ENCODE measurements around the gene ADGRG3. TPM values are rescaled to one million over a fixed set of nuclear protein-coding genes. Genes with fewer than 3 reads are reported as not detected.

The ADGRG3 gene
- total RNA-seq, 1 experiment from 2014 or later: not detected

DNA sequence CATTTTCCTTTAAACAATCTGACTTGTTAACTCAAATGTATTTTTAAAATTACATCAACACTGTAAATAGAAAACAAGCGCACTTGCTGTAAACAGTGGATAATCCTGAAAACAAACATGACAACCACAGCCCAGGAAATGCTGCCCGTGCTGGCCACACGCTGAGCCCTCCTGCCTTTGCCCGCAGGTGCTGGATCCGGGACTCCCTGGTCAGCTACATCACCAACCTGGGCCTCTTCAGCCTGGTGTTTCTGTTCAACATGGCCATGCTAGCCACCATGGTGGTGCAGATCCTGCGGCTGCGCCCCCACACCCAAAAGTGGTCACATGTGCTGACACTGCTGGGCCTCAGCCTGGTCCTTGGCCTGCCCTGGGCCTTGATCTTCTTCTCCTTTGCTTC, 6.6 kb upstream of the ADGRG3 start:
- POLR2A ChIA-PET: no interaction called here
- no peak overlapping the region for H2AFZ ChIP-seq (ENCODE audit: low read depth, low read length, poor library complexity, severe bottlenecking)
- no peaks in the 10 kb centered on the region for H3K9me3 ChIP-seq (ENCODE audit: control insufficient read depth in 1 of 2, insufficient read depth in 1 of 2, low read depth in 1 of 2, low read length in 2 of 2)
- H3K9ac ChIP-seq (ENCODE audit: low read length): no peak overlapping the region
- H4K20me1 ChIP-seq (ENCODE audit: insufficient read depth): no peaks in the 10 kb centered on the region
- RAD21 ChIA-PET (ENCODE audit: low non-redundant PET in 1 of 2, low total read pairs in 2 of 2, uncharacterized antibody in 2 of 2, unreplicated experiment in 2 of 2): no interaction called here
- H3K27ac ChIP-seq (ENCODE audit: low read depth, low read length): no peak overlapping the region
- CTCF ChIA-PET: no interaction called here
- no peak for DNase-seq (ENCODE audit: low read depth, low spot score)
- intact Hi-C loops (cut with micrococcal nuclease): no loop called here
- ATAC-seq: no peak
- no peak overlapping the region for H3K4me2 ChIP-seq (ENCODE audit: low read length)
- no peaks in the 10 kb centered on the region for H3K9me2 ChIP-seq (ENCODE audit: insufficient read depth)
- H3K27me3 ChIP-seq (ENCODE audit: insufficient read depth, low read length): no peaks in the 10 kb centered on the region
- TF ChIP-seq EZH2 (IDR thresholded peaks at IDR 0.05) (no peak), JUND (IDR thresholded peaks at IDR 0.05) (no peak), FOSL1 (IDR thresholded peaks at IDR 0.05; ENCODE audit: low read depth) (no peak), TCF7L2 (IDR thresholded peaks at IDR 0.05; ENCODE audit: borderline replicate concordance, extremely low read depth, insufficient read depth, insufficient read length) (no peak), ELF1 (IDR thresholded peaks at IDR 0.05; ENCODE audit: borderline replicate concordance, low read depth) (no peak), CEBPB (IDR thresholded peaks at IDR 0.05; ENCODE audit: low read depth) (no peak), SRF (IDR thresholded peaks at IDR 0.05; ENCODE audit: low read depth) (no peak), YY1 (IDR thresholded peaks at IDR 0.05; ENCODE audit: extremely low read depth, insufficient replicate concordance, low read depth, low read length) (no peak), SP1 (IDR thresholded peaks at IDR 0.05; ENCODE audit: low read depth) (no peak), SIN3A (IDR thresholded peaks at IDR 0.05; ENCODE audit: low read depth) (no peak), CBX3 (IDR thresholded peaks at IDR 0.05; ENCODE audit: low read depth) (no peak), RAD21 (IDR thresholded peaks at IDR 0.05; ENCODE audit: low read depth) (no peak)
- TF ChIP-seq, protein P1, sequence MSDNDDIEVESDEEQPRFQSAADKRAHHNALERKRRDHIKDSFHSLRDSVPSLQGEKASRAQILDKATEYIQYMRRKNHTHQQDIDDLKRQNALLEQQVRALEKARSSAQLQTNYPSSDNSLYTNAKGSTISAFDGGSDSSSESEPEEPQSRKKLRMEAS (IDR thresholded peaks at IDR 0.05): no peak
- TF ChIP-seq, protein P2, sequence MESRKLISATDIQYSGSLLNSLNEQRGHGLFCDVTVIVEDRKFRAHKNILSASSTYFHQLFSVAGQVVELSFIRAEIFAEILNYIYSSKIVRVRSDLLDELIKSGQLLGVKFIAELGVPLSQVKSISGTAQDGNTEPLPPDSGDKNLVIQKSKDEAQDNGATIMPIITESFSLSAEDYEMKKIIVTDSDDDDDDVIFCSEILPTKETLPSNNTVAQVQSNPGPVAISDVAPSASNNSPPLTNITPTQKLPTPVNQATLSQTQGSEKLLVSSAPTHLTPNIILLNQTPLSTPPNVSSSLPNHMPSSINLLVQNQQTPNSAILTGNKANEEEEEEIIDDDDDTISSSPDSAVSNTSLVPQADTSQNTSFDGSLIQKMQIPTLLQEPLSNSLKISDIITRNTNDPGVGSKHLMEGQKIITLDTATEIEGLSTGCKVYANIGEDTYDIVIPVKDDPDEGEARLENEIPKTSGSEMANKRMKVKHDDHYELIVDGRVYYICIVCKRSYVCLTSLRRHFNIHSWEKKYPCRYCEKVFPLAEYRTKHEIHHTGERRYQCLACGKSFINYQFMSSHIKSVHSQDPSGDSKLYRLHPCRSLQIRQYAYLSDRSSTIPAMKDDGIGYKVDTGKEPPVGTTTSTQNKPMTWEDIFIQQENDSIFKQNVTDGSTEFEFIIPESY (IDR thresholded peaks at IDR 0.05; ENCODE audit: extremely low read depth, insufficient replicate concordance, low read length): no peak
- no peak overlapping the region for H3K4me3 ChIP-seq (replicated peaks in 1 of 2; ENCODE audit: low read depth in 1 of 2, low read length in 2 of 2)
- BruUV-seq (replicated peaks): no TSS peak
- no peaks in the 10 kb centered on the region for H3K79me2 ChIP-seq (ENCODE audit: insufficient read depth, low read length)
- no peaks in the 10 kb centered on the region for H3K4me1 ChIP-seq (ENCODE audit: control insufficient read depth in 1 of 2, insufficient read depth in 2 of 2, low read length in 2 of 2)
- no peaks in the 10 kb centered on the region; a peak in 1 of 4 replicates for H3K36me3 ChIP-seq (ENCODE audit: control insufficient read depth in 1 of 2, insufficient read depth in 2 of 2, low read length in 2 of 2)

Data from HCT116 (cell line).